ENCODE data around the gene ZNF622. TPM values are rescaled to one million over a fixed set of nuclear protein-coding genes. Genes with fewer than 3 reads are reported as not detected.
"Not testable (repeated sequence)": the region's sequence is repeated elsewhere in the genome, so short reads cannot be mapped to it uniquely, and the experiment has no call there.

The ZNF622 gene
- total and polyA plus RNA-seq, 7 donors, result 22.8 to 40.8 (median 27.8) TPM

GRCh38 chr5:16483361-16483760 is 17.8 kb upstream of the ZNF622 start:
- intact Hi-C loops (cut with DNase I), result no loop called here
- DNase-seq, result no peak
- no peaks in the 10 kb centered on the region for H3K4me1 ChIP-seq
- no peaks in the 10 kb centered on the region for H3K36me3 ChIP-seq
- H3K9me3 ChIP-seq, result no peaks in the 10 kb centered on the region
- no peak overlapping the region for H3K27ac ChIP-seq
- H3K27me3 ChIP-seq, result no peaks in the 10 kb centered on the region
- no peak for TF ChIP-seq POLR2AphosphoS5 (IDR thresholded peaks at IDR 0.05)
- no peak for TF ChIP-seq EP300 (IDR thresholded peaks at IDR 0.05)
- TF ChIP-seq CTCF (IDR thresholded peaks at IDR 0.05), result no peak
- no peak for TF ChIP-seq POLR2A (IDR thresholded peaks at IDR 0.05)
- H3K4me3 ChIP-seq, result no peak overlapping the region

- Histone ChIP-seq H3K4me3 (no peak overlapping the region), H3K4me1 (no peaks in the 10 kb centered on the region), H3K27me3 (no peaks in the 10 kb centered on the region), H3K36me3 (no peaks in the 10 kb centered on the region), H3K27ac (no peak overlapping the region), H3K9me3 (no peaks in the 10 kb centered on the region)
- no peak for DNase-seq
- TF ChIP-seq CTCF (IDR thresholded peaks at IDR 0.05), result no peak
- TF ChIP-seq EP300 (IDR thresholded peaks at IDR 0.05), result no peak
- TF ChIP-seq POLR2A (IDR thresholded peaks at IDR 0.05), result no peak
- no peak for TF ChIP-seq POLR2AphosphoS5 (IDR thresholded peaks at IDR 0.05)
- intact Hi-C loops (cut with DNase I), result no loop called here
- WGBS, 2 donors, result 23 to 69% methylated on average over 2 of the region's 2 CpGs
Observed at GRCh38 chr5:16482891-16483290, 17.3 kb upstream of the ZNF622 start.

- Histone ChIP-seq H3K36me3 (no peaks in the 10 kb centered on the region), H3K27me3 (no peaks in the 10 kb centered on the region), H3K4me3 (no peak overlapping the region), H3K4me1 (no peaks in the 10 kb centered on the region), H3K9me3 (no peaks in the 10 kb centered on the region), H3K27ac (no peak overlapping the region)
- 77 to 88% methylated on average over 6 of the region's 6 CpGs for WGBS, 2 donors
- intact Hi-C loops (cut with DNase I), result no loop called here
- TF ChIP-seq EP300 (IDR thresholded peaks at IDR 0.05) (no peak), POLR2AphosphoS5 (IDR thresholded peaks at IDR 0.05) (no peak), POLR2A (IDR thresholded peaks at IDR 0.05) (no peak), CTCF (IDR thresholded peaks at IDR 0.05) (no peak)
- no peak for DNase-seq
Observed at GRCh38 chr5:16480821-16481538, 15.4 kb upstream of the ZNF622 start.

- Histone ChIP-seq H3K9me3 (no peaks in the 10 kb centered on the region), H3K27ac (no peak overlapping the region), H3K27me3 (no peaks in the 10 kb centered on the region), H3K4me1 (no peaks in the 10 kb centered on the region), H3K4me3 (no peak overlapping the region), H3K36me3 (no peaks in the 10 kb centered on the region)
- no peak for DNase-seq
- TF ChIP-seq POLR2A (IDR thresholded peaks at IDR 0.05), result no peak
- TF ChIP-seq POLR2AphosphoS5 (IDR thresholded peaks at IDR 0.05), result no peak
- no peak for TF ChIP-seq EP300 (IDR thresholded peaks at IDR 0.05)
- no peak for TF ChIP-seq CTCF (IDR thresholded peaks at IDR 0.05)
- intact Hi-C loops (cut with DNase I), result no loop called here
Observed at GRCh38 chr5:16480144-16480543, 14.5 kb upstream of the ZNF622 start.

- DNase-seq, result no peak
- 74 to 77% methylated on average over 3 of the region's 3 CpGs for WGBS, 2 donors
Observed at GRCh38 chr5:16477541-16477940, 11.9 kb upstream of the ZNF622 start.

GRCh38 chr5:16476417-16476816 is 10.8 kb upstream of the ZNF622 start:
- intact Hi-C loops (cut with DNase I); H3K36me3 ChIP-seq: not testable (repeated sequence)
- 97% methylated on average over 3 of the region's 3 CpGs for WGBS, 2 donors

More at GRCh38 chr5:16477541-16477940, 11.9 kb upstream of the ZNF622 start:
- Histone ChIP-seq H3K9me3 (no peaks in the 10 kb centered on the region), H3K27me3 (no peaks in the 10 kb centered on the region), H3K36me3 (no peaks in the 10 kb centered on the region), H3K4me3 (no peak overlapping the region), H3K27ac (no peak overlapping the region), H3K4me1 (no peaks in the 10 kb centered on the region)
- TF ChIP-seq CTCF (IDR thresholded peaks at IDR 0.05) (no peak), POLR2A (IDR thresholded peaks at IDR 0.05) (no peak), EP300 (IDR thresholded peaks at IDR 0.05) (no peak), POLR2AphosphoS5 (IDR thresholded peaks at IDR 0.05) (no peak)
- intact Hi-C loops (cut with DNase I), result no loop called here

More at GRCh38 chr5:16476417-16476816, 10.8 kb upstream of the ZNF622 start:
- H3K9me3 ChIP-seq, H3K4me3 ChIP-seq, H3K27ac ChIP-seq, H3K27me3 ChIP-seq, DNase-seq, H3K4me1 ChIP-seq: not testable (repeated sequence)

All from sigmoid colon (tissue), 7 donors.